Fibroblast of skin of scalp (primary cell): ENCODE results near the gene ZNF30.
"Not testable (repeated sequence)": the region's sequence is repeated elsewhere in the genome, so short reads cannot be mapped to it uniquely, and the experiment has no call there.

Source experiments
- DNase-seq: peaks from one replicate; pipeline ENCODE4 v3.0.0-alpha.2; 2013

ZNF30 gene

DNA sequence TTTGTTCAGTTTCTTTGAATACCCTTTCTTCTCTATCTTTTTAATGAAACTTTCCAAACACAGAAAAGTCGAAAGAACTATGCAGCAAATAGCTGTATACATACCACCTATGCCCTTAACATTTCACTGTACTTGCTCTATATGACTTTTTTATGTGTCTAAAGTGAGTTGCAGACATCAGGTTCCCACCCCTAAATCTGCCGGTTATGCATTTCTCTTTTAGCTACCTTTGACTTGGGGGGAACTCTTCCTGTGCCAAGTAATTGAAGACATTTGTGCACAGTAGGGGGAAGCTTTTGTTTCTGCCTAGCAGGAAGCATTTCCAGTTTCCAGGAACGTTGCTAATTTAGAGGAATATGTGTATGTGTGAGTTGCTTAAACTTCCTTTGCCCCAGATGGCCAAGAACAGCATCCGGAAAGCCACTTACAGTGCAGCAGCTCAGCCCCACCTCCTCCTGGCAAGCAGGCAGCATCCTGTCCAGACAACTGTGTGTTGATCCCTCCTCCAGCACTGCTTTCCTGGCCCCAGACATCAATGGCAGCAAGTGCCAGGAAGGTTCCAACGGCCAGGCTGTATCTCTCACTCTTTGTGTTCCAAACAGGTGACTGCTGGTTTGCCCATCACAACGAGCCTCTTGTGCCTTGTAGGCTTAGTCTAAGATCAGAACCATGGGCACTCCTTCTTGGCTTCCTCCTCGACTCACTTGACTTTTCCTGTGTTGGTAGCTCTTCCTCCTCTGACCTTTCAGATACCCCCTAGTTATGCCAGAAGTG is 58.7 kb downstream of the ZNF30 start:
- DNase-seq, result peak; percentile 12

GRCh38 chr19:34988119-34988518 is 61.4 kb downstream of the ZNF30 start:
- DNase-seq, result no peak

- no peak for DNase-seq
These were observed 62.6 kb downstream of the ZNF30 start for GRCh38 chr19:34989298-34989697.

DNA sequence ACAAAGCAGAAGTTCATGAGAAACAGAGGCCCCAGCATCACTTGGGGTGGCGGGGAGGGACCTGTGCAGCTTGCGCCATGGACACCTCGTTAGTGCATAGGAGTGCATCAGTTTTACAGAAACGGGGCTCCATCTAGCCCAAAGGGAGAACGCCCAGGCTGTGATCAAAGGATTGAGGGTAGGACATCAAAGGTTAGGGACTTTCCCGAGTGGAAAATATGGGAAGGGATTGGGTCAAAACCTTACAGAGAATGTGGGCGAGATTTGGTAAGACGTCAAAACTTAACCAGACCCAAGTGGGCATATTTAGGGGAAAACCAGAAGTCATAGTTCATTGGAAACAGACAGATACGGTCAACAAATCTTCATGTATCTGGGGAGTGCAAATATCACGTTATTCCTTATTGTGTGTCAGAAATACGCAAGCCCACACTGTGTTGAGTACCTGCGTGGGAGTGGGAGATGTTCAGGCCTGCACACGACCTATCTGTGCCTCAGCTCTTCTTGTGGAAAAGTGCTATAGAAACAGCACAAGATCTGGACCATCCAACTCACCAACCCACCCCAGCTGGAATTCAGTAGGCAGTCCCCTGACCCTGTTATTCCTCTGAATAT is 64.0 kb downstream of the ZNF30 start:
- DNase-seq, result no peak

DNA sequence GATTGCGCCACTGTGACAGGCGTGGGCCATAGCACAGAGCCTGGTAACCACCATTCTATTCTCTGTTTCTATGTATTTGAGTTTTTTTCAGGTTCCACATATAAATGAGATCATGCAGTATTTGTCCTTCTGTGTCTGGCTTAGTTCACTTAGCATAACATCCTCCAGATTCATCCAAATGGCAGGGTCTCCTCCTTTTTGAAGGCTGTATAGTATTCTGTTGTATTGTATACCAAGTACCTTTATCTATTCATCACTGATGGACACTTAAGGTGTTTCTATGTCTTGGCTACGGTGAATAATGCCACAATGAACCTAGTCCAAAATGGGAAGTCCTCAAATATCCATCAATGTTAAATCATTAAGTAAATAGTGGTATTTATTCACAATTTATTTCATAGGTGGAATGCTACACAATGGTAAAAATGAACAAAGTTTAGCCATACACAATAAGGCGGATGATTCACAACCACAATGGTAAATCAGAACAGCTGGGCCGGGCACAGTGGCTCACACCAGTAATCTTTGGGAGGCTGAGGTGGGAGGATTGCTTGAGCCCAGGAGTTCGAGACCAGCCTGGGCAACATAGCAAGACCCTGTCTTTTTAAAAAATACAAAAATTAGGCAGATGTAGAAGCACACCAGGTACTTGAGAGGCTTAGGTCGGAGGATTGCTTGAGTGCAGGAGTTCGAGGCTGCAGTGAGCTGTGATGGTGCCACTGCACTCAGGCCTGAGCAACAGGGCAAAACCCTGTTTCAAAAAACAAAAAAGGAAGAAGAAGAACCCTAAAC is 65.0 kb downstream of the ZNF30 start:
- DNase-seq, result no peak

- not testable (repeated sequence) for DNase-seq
These were observed 65.9 kb downstream of the ZNF30 start for GRCh38 chr19:34992582-34992981.

DNA sequence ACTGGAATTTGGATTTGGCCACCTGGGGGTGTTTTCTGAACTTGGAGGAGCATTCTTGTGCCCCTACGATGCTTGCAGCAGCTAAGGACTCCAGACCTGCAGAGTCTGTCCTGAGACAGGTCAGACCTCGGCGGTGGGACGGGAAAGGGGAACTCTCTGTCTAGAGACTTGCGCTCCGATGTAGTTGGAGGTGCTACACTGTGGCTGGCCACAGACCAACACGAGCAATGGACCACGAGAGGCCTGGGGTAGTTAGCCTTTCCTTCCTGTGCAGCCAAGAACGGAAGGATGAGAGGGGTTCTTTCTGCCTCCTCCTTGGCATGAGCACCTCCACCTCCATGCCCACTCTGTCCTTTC is 67.6 kb downstream of the ZNF30 start:
- no peak for DNase-seq
